H1 (cell line): ENCODE results near the gene ADAM12. TPM values are rescaled to one million over a fixed set of nuclear protein-coding genes. Genes with fewer than 3 reads are reported as not detected.

Experiments
- CBX8 ChIP-seq: fragments of 300-800, 300-1000 bp; sonication (generic); IDR thresholded peaks from 2 replicates; pipeline ENCODE4 v1.7.1; 2016; ENCODE audit warnings: low read depth, low read length, borderline replicate concordance
- EGR1 ChIP-seq: IDR thresholded peaks from 2 replicates; pipeline ENCODE4 v1.6.1; 2011; ENCODE audit warnings: low read depth, low read length, borderline replicate concordance
- KDM5A ChIP-seq: fragments of 200-600 bp; IDR thresholded peaks from 2 replicates; pipeline ENCODE4 v1.7.1; 2012; ENCODE audit warnings: mild to moderate bottlenecking, low read length, inconsistent platforms, mixed read lengths
- RXRA ChIP-seq: IDR thresholded peaks from 2 replicates; pipeline ENCODE4 v1.6.1; 2011; ENCODE audit warnings: low read depth, mild to moderate bottlenecking, low read length, moderate library complexity; ENCODE audit not compliant: insufficient read depth
- TCF12 ChIP-seq: IDR thresholded peaks from 2 replicates; pipeline ENCODE4 v1.6.1; 2011; ENCODE audit warnings: low read depth, mild to moderate bottlenecking, low read length
- polyA plus RNA-seq, 7 experiments: library from polyadenylated mRNA; depleted of rRNA in 3 of 7; stranded (reverse) in 5 of 7; unstranded in 2 of 7; fragments of >200 nt in 5 of 7; fragments of 200-250 nt in 2 of 7; gene quantifications; 1 replicate in 5 of 7; 2 replicates in 1 of 7; 4 replicates in 1 of 7; pipeline versions ENCODE4 v1.2.1 to v1.2.3, GENCODE V29; 2011 to 2013; ENCODE audit warnings: missing spikeins in 2 of 7, mixed read lengths in 2 of 7
- total RNA-seq: library from RNA; stranded (reverse); fragmentation: NEBNext Ultra II Directional; extraction: Animal tissue kit (Norgen Biotek cat#: 25700); gene quantifications from 2 replicates; pipeline ENCODE4 v1.2.1, GENCODE V29; 2021
- TF ChIP-seq, protein P1 (sequence below): fragments of 300-600 bp; sonication (generic); IDR thresholded peaks from 2 replicates; pipeline ENCODE4 v1.7.1; 2012; ENCODE audit warnings: low read length, moderate library complexity, mild to moderate bottlenecking, inconsistent platforms; ENCODE audit not compliant: insufficient replicate concordance
- TF ChIP-seq, protein P2 (sequence below): IDR thresholded peaks from 2 replicates; pipeline ENCODE4 v1.6.1; 2012; ENCODE audit warnings: inconsistent platforms
- TF ChIP-seq, protein P3 (sequence below): IDR thresholded peaks from 2 replicates; pipeline ENCODE4 v1.6.1; 2011; ENCODE audit warnings: low read depth, mild to moderate bottlenecking, low read length; ENCODE audit not compliant: insufficient read depth

The ADAM12 gene
- total and polyA plus RNA-seq, 2 of the 8 experiments (the other 6 are each of a cell fraction or from before 2014, with no cell fraction given), result 0.07 to 0.17 TPM

DNA sequence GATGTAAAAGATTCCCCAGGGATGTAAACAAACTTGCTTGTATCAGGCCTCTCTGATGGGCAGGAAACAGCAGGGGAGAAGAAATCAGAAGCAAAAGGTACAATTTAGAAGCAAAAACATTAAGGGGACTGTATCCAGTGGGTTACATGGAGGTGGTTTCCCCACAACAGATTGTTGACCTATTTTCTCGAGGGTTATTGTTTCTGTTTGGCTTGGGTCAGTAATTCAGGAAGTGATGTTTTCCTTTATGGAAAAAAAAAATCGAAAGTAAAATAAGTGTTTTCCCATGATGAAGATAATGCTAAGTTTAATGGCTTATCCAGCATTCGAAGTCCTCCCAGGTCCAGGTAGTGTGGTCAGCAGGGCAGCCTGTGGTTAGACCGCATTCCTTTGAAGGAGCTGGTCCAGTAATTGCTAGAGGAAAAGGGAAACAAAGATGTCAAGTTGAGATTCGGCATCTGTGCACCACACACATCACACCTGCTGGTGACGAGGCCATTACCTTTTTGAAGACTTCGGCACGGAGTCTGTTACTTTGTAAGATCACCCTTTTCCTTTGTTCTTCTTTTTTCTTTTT, 37.3 kb upstream of the ADAM12 start (continued):
- TF ChIP-seq, protein P1, sequence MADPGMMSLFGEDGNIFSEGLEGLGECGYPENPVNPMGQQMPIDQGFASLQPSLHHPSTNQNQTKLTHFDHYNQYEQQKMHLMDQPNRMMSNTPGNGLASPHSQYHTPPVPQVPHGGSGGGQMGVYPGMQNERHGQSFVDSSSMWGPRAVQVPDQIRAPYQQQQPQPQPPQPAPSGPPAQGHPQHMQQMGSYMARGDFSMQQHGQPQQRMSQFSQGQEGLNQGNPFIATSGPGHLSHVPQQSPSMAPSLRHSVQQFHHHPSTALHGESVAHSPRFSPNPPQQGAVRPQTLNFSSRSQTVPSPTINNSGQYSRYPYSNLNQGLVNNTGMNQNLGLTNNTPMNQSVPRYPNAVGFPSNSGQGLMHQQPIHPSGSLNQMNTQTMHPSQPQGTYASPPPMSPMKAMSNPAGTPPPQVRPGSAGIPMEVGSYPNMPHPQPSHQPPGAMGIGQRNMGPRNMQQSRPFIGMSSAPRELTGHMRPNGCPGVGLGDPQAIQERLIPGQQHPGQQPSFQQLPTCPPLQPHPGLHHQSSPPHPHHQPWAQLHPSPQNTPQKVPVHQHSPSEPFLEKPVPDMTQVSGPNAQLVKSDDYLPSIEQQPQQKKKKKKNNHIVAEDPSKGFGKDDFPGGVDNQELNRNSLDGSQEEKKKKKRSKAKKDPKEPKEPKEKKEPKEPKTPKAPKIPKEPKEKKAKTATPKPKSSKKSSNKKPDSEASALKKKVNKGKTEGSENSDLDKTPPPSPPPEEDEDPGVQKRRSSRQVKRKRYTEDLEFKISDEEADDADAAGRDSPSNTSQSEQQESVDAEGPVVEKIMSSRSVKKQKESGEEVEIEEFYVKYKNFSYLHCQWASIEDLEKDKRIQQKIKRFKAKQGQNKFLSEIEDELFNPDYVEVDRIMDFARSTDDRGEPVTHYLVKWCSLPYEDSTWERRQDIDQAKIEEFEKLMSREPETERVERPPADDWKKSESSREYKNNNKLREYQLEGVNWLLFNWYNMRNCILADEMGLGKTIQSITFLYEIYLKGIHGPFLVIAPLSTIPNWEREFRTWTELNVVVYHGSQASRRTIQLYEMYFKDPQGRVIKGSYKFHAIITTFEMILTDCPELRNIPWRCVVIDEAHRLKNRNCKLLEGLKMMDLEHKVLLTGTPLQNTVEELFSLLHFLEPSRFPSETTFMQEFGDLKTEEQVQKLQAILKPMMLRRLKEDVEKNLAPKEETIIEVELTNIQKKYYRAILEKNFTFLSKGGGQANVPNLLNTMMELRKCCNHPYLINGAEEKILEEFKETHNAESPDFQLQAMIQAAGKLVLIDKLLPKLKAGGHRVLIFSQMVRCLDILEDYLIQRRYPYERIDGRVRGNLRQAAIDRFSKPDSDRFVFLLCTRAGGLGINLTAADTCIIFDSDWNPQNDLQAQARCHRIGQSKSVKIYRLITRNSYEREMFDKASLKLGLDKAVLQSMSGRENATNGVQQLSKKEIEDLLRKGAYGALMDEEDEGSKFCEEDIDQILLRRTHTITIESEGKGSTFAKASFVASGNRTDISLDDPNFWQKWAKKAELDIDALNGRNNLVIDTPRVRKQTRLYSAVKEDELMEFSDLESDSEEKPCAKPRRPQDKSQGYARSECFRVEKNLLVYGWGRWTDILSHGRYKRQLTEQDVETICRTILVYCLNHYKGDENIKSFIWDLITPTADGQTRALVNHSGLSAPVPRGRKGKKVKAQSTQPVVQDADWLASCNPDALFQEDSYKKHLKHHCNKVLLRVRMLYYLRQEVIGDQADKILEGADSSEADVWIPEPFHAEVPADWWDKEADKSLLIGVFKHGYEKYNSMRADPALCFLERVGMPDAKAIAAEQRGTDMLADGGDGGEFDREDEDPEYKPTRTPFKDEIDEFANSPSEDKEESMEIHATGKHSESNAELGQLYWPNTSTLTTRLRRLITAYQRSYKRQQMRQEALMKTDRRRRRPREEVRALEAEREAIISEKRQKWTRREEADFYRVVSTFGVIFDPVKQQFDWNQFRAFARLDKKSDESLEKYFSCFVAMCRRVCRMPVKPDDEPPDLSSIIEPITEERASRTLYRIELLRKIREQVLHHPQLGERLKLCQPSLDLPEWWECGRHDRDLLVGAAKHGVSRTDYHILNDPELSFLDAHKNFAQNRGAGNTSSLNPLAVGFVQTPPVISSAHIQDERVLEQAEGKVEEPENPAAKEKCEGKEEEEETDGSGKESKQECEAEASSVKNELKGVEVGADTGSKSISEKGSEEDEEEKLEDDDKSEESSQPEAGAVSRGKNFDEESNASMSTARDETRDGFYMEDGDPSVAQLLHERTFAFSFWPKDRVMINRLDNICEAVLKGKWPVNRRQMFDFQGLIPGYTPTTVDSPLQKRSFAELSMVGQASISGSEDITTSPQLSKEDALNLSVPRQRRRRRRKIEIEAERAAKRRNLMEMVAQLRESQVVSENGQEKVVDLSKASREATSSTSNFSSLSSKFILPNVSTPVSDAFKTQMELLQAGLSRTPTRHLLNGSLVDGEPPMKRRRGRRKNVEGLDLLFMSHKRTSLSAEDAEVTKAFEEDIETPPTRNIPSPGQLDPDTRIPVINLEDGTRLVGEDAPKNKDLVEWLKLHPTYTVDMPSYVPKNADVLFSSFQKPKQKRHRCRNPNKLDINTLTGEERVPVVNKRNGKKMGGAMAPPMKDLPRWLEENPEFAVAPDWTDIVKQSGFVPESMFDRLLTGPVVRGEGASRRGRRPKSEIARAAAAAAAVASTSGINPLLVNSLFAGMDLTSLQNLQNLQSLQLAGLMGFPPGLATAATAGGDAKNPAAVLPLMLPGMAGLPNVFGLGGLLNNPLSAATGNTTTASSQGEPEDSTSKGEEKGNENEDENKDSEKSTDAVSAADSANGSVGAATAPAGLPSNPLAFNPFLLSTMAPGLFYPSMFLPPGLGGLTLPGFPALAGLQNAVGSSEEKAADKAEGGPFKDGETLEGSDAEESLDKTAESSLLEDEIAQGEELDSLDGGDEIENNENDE, result no peak
- TF ChIP-seq RXRA (no peak), EGR1 (no peak), CBX8 (no peak), TCF12 (no peak), KDM5A (no peak)
- TF ChIP-seq, protein P2, sequence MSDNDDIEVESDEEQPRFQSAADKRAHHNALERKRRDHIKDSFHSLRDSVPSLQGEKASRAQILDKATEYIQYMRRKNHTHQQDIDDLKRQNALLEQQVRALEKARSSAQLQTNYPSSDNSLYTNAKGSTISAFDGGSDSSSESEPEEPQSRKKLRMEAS, result no peak
- TF ChIP-seq, protein P3, sequence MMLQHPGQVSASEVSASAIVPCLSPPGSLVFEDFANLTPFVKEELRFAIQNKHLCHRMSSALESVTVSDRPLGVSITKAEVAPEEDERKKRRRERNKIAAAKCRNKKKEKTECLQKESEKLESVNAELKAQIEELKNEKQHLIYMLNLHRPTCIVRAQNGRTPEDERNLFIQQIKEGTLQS, result no peak
